K562 (cell line): Measurements from ENCODE around the gene TINCR. TPM values are rescaled to one million over a fixed set of nuclear protein-coding genes. Genes with fewer than 3 reads are reported as not detected.

Experiments
- ATAC-seq: fragments of 200-7000 bp; cut with Tn5 transposase; 3 replicates; pipeline ENCODE4 v1.9.1; 2020; ENCODE audit warnings: moderate library complexity
- BruUV-seq: library from RNA; stranded (reverse); fragments of 400-500 nt; replicated peaks from 2 replicates; lab custom pipeline; 2021; lab: Mats Ljungman, UMichigan
- CTCF ChIA-PET: fragments of 300-600 bp; formaldehyde crosslinking; extraction: SDS; loops from one replicate; lab custom pipeline; 2021; ENCODE audit warnings: low intra/inter-chr PET ratio; lab: Yijun Ruan, JAX
- POLR2A ChIA-PET: fragments of 300-600, 350-650 bp; sonication (Branson Sonifier 250); formaldehyde crosslinking; extraction: SDS; loops from one replicate; lab custom pipeline; 2021; ENCODE audit warnings: antibody characterized with exemption, inconsistent platforms; lab: Yijun Ruan, JAX
- DNase-seq, 4 experiments: peaks; one replicate each; pipeline versions ENCODE4 v3.0.0 to v3.0.0-alpha.2; 2011 to 2018; ENCODE audit warnings: low spot score in 3 of 4, mixed read lengths in 3 of 4; ENCODE audit errors: extremely low read depth in 1 of 4
- FAIRE-seq: peaks from 2 replicates; lab custom pipeline; 2011; peaks lifted over from hg19 to GRCh38; lab: Jason Lieb, UNC
- H2AFZ ChIP-seq: 2 replicates; pipeline ENCODE4 v1.6.0; 2011; ENCODE audit warnings: low read depth, low read length, control low read depth, inconsistent platforms
- H3K27ac ChIP-seq: fragments of 200-600 bp; 3 replicates; pipeline ENCODE4 v1.8.0; 2011; ENCODE audit warnings: low read depth, mild to moderate bottlenecking, control low read depth, inconsistent platforms, low read length, moderate library complexity, mixed read lengths; ENCODE audit errors: extremely low read depth
- H3K27me3 ChIP-seq, 2 experiments: fragments of 300-600 bp in 1 of 2; 2 replicates in 1 of 2; 3 replicates in 1 of 2; pipeline versions ENCODE4 v1.6.0 to v1.8.0; 2011; ENCODE audit warnings: inconsistent platforms in 2 of 2, low read length in 2 of 2, mild to moderate bottlenecking in 1 of 2, mixed read lengths in 1 of 2, moderate library complexity in 1 of 2; ENCODE audit not compliant: control insufficient read depth in 2 of 2, insufficient read depth in 2 of 2
- H3K36me3 ChIP-seq: fragments of 300-600 bp; 3 replicates; pipeline ENCODE4 v1.8.0; 2011; ENCODE audit warnings: mild to moderate bottlenecking, low read length, inconsistent platforms; ENCODE audit not compliant: control insufficient read depth, insufficient read depth
- H3K4me1 ChIP-seq, 2 experiments: fragments of 200-600 bp in 1 of 2; replicated peaks in 1 of 2; 2 replicates in 1 of 2; 3 replicates in 1 of 2; pipeline versions ENCODE4 v1.5.1 to v1.8.0; 2011; ENCODE audit warnings: inconsistent platforms in 2 of 2, low read length in 2 of 2, mild to moderate bottlenecking in 1 of 2, mixed read lengths in 1 of 2, moderate library complexity in 1 of 2; ENCODE audit not compliant: control insufficient read depth in 2 of 2, insufficient read depth in 2 of 2
- H3K4me2 ChIP-seq: 2 replicates; pipeline ENCODE4 v1.6.1; 2011; ENCODE audit warnings: low read length, control low read depth, inconsistent platforms, mixed read lengths; ENCODE audit not compliant: insufficient read depth
- H3K4me3 ChIP-seq: fragments of 200-600 bp; sonication (generic), shearing (Covaris generic); 2 replicates; pipeline ENCODE4 v1.5.1; 2016; ENCODE audit warnings: control low read depth, inconsistent platforms
- H3K79me2 ChIP-seq: fragments of 200-600 bp; 3 replicates; pipeline ENCODE4 v1.8.0; 2011; ENCODE audit warnings: low read length, inconsistent platforms; ENCODE audit not compliant: control insufficient read depth, insufficient read depth
- H3K9ac ChIP-seq, 2 experiments: 2 replicates each; pipeline versions ENCODE4 v1.6.0 to v1.6.1; 2011; ENCODE audit warnings: low read depth in 2 of 2, low read length in 2 of 2, control low read depth in 1 of 2, inconsistent platforms in 1 of 2, mild to moderate bottlenecking in 1 of 2, mixed read lengths in 1 of 2; ENCODE audit not compliant: insufficient read depth in 1 of 2
- H3K9me1 ChIP-seq: one replicate; pipeline ENCODE4 v1.6.0; 2011; ENCODE audit warnings: inconsistent platforms, mild to moderate bottlenecking, low read length, moderate library complexity; ENCODE audit not compliant: control insufficient read depth, insufficient read depth
- H3K9me3 ChIP-seq: replicated peaks from 2 replicates; pipeline ENCODE4 v1.5.1; 2011; ENCODE audit warnings: low read depth, low read length, inconsistent platforms; ENCODE audit not compliant: control insufficient read depth, insufficient read depth
- H4K20me1 ChIP-seq: replicated peaks from 2 replicates; pipeline ENCODE4 v1.6.1; 2011; ENCODE audit warnings: low read length, inconsistent platforms, mixed read lengths; ENCODE audit not compliant: control insufficient read depth, insufficient read depth
- BACH1 ChIP-seq: fragments of 200-800 bp; sonication (Bioruptor generic); IDR thresholded peaks from 2 replicates; pipeline ENCODE4 v1.6.1; 2016; ENCODE audit warnings: missing genetic modification characterization, missing compliant biosample characterization
- EZH2 ChIP-seq: IDR thresholded peaks from 2 replicates; pipeline ENCODE4 v1.6.1; 2012; ENCODE audit warnings: low read depth, mild to moderate bottlenecking, inconsistent platforms, low read length, borderline replicate concordance
- MAZ ChIP-seq, 2 experiments: fragments of 450-650 bp in 1 of 2; sonication (generic) in 1 of 2; formaldehyde crosslinking; IDR thresholded peaks in 1 of 2; conservative IDR thresholded peaks in 1 of 2; 2 replicates each; pipeline versions ENCODE4 v1.4.0 to v1.5.0; 2020; ENCODE audit warnings: mild to moderate bottlenecking in 1 of 2, missing genetic modification reagents in 1 of 2
- PRDM10 ChIP-seq: fragments of 450-650 bp; IDR thresholded peaks from 2 replicates; pipeline ENCODE4 v1.6.1; 2018; ENCODE audit not compliant: partially characterized antibody
- WGBS: fragments of 100-300 bp; shearing (Covaris generic); methylation state at CpG from one replicate; pipeline ENCODE4 v1.1.6; 2016; ENCODE audit warnings: low coverage, mixed read lengths; ENCODE audit not compliant: insufficient coverage; ENCODE audit errors: missing lambda C conversion rate; 5-methylcytosine and 5-hydroxymethylcytosine counted together
- in situ Hi-C: fragments of 300-500 bp; cut with MboI; formaldehyde crosslinking; loops from 4 replicates; pipeline ENCODE4 v1.15.0; 2018; ENCODE audit warnings: inconsistent platforms, mixed read lengths
- intact Hi-C: fragments of 100-400 bp; cut with micrococcal nuclease; formaldehyde crosslinking; loops from 2 replicates; pipeline ENCODE4 v1.14.2; 2022
- polyA plus RNA-seq, 8 experiments: library from polyadenylated mRNA; depleted of rRNA in 4 of 8; stranded (reverse) in 5 of 8; unstranded in 3 of 8; fragments of >200 nt; fragmentation: Nextera tagmentation in 2 of 8; fragmentation: Illumina TruSeq in 1 of 8; extraction: Ambion mirVana in 2 of 8; extraction: Trizol in 1 of 8; gene quantifications; 2 replicates each; pipeline versions ENCODE4 v1.2.1 to v1.2.3, GENCODE V29; 2011 to 2014; ENCODE audit warnings: inconsistent platforms in 1 of 8, missing spikeins in 1 of 8
- total RNA-seq, 7 experiments: library from RNA; depleted of rRNA in 6 of 7; stranded (reverse); fragments of >200 nt in 6 of 7; fragmentation: Illumina TruSeq in 2 of 7; extraction: Trizol in 2 of 7; gene quantifications; 2 replicates each; pipeline versions ENCODE4 v1.2.1 to v1.2.3, GENCODE V29; 2011 to 2021; ENCODE audit warnings: low replicate concordance in 1 of 7

TINCR gene
- total and polyA plus RNA-seq, 9 of the 15 experiments (the other 6 are each of a cell fraction or from before 2014, with no cell fraction given), result 0.03 to 0.24 (median 0.09) TPM; not detected in 1

GRCh38 chr19:5530701-5531100 is 37.1 kb downstream of the TINCR start:
- Histone ChIP-seq H3K9me3 (peaks cover 10% of the 10 kb centered on the region), H3K79me2 (no peaks in the 10 kb centered on the region), H4K20me1 (no peaks in the 10 kb centered on the region), H3K4me1 (no peaks in the 10 kb centered on the region), H3K27ac (no peak overlapping the region), H3K9me1 (no peaks in the 10 kb centered on the region), H3K4me2 (no peak overlapping the region), H3K36me3 (no peaks in the 10 kb centered on the region), H3K4me3 (no peak overlapping the region), H3K27me3 (peaks cover 12 to 31% of the 10 kb centered on the region in 2 experiments; a peak in 3 of 5 replicates), H2AFZ (no peak overlapping the region), H3K9ac (no peak overlapping the region)
- TF ChIP-seq MAZ (CRISPR knock-in tag; conservative IDR thresholded peaks at IDR 0.05 in 1 of 2, IDR thresholded peaks at IDR 0.05 in 1 of 2) (no peak), EZH2 (no peak), PRDM10 (no peak), BACH1 (tag) (no peak)
- ATAC-seq (no peak), FAIRE-seq (no peak), DNase-seq (no peak)
- intact Hi-C loops, result no loop called here
- BruUV-seq, result no TSS peak
- ChIA-PET CTCF (no interaction called here), POLR2A (no interaction called here)
- in situ Hi-C loops, result no loop called here
- WGBS, result 13% methylated on average over 11 of the region's 11 CpGs
